ENCODE data around the gene SUPT5H. TPM values are rescaled to one million over a fixed set of nuclear protein-coding genes. Genes with fewer than 3 reads are reported as not detected.

SUPT5H gene
- total and polyA plus RNA-seq, 2 of the 13 experiments (the other 11 are each of a cell fraction or from before 2014, with no cell fraction given) = 48.2 to 51.7 TPM

GRCh38 chr19:39445196-39446111 is at the start of gene SUPT5H (continued):
- no peak for TF ChIP-seq ZNF414 (CRISPR knock-in tag; IDR thresholded peaks at IDR 0.05)
- TF ChIP-seq AKAP8 (CRISPR knock-in tag; IDR thresholded peaks at IDR 0.05) = 0 out of 2 replicates have a peak, but pooled peaks have one; percentile 66
- TF ChIP-seq MAZ (IDR thresholded peaks at IDR 0.05; ENCODE audit: borderline replicate concordance, low read depth, low read length) = no peak
- TF ChIP-seq MAZ (CRISPR knock-in tag; IDR thresholded peaks at IDR 0.05; ENCODE audit: low read depth) = no peak
- peak; percentile 93; the same call in 1 of the 2 replicates for TF ChIP-seq ARID4A (CRISPR knock-in tag; IDR thresholded peaks at IDR 0.05; ENCODE audit: borderline replicate concordance)
- no peak for TF ChIP-seq HNF4A (CRISPR knock-in tag; IDR thresholded peaks at IDR 0.05)
- TF ChIP-seq RORA (CRISPR knock-in tag; IDR thresholded peaks at IDR 0.05) = no peak
- no peak; the same call in 1 of the 2 replicates for TF ChIP-seq ZNF7 (CRISPR knock-in tag; IDR thresholded peaks at IDR 0.05)
- no peak for TF ChIP-seq ZNF280D (CRISPR knock-in tag; IDR thresholded peaks at IDR 0.05)
- peak; percentile 73 for TF ChIP-seq FOXA3 (CRISPR knock-in tag; IDR thresholded peaks at IDR 0.05)
- 0 out of 2 replicates have a peak, but pooled peaks have one; percentile 22 for TF ChIP-seq GFI1 (CRISPR knock-in tag; IDR thresholded peaks at IDR 0.05; ENCODE audit: borderline replicate concordance)
- peak; percentile 73; the same call in 1 of the 2 replicates for TF ChIP-seq NFRKB (IDR thresholded peaks at IDR 0.05)
- no peak for TF ChIP-seq PRDM15 (CRISPR knock-in tag; IDR thresholded peaks at IDR 0.05)
- peak; percentile 94 for TF ChIP-seq KDM5B (CRISPR knock-in tag; IDR thresholded peaks at IDR 0.05; ENCODE audit: borderline replicate concordance)
- TF ChIP-seq ZBTB42 (CRISPR knock-in tag; IDR thresholded peaks at IDR 0.05) = peak; percentile 80; the same call in 1 of the 2 replicates
- no peak for TF ChIP-seq ZC3H4 (CRISPR knock-in tag; IDR thresholded peaks at IDR 0.05; ENCODE audit: borderline replicate concordance)
